K562 (cell line): ENCODE data around the gene AGPAT3. TPM values are rescaled to one million over a fixed set of nuclear protein-coding genes. Genes with fewer than 3 reads are reported as not detected.
A peak's percentile ranks its signal among the peaks of the same experiment; 100 is the strongest.

Experiments
- ATAC-seq: fragments of 200-7000 bp; cut with Tn5 transposase; 3 replicates; pipeline ENCODE4 v1.9.1; 2020; ENCODE audit warnings: moderate library complexity
- BruUV-seq: library from RNA; stranded (reverse); fragments of 400-500 nt; replicated peaks from 2 replicates; lab custom pipeline; 2021; lab: Mats Ljungman, UMichigan
- CTCF ChIA-PET: fragments of 300-600 bp; formaldehyde crosslinking; extraction: SDS; loops from one replicate; lab custom pipeline; 2021; ENCODE audit warnings: low intra/inter-chr PET ratio; lab: Yijun Ruan, JAX
- POLR2A ChIA-PET: fragments of 300-600, 350-650 bp; sonication (Branson Sonifier 250); formaldehyde crosslinking; extraction: SDS; loops from one replicate; lab custom pipeline; 2021; ENCODE audit warnings: antibody characterized with exemption, inconsistent platforms; lab: Yijun Ruan, JAX
- DNase-seq, 4 experiments: peaks; one replicate each; pipeline versions ENCODE4 v3.0.0 to v3.0.0-alpha.2; 2011 to 2018; ENCODE audit warnings: low spot score in 3 of 4, mixed read lengths in 3 of 4; ENCODE audit errors: extremely low read depth in 1 of 4
- FAIRE-seq: peaks from 2 replicates; lab custom pipeline; 2011; peaks lifted over from hg19 to GRCh38; lab: Jason Lieb, UNC
- H2AFZ ChIP-seq: 2 replicates; pipeline ENCODE4 v1.6.0; 2011; ENCODE audit warnings: low read depth, low read length, control low read depth, inconsistent platforms
- H3K27ac ChIP-seq: fragments of 200-600 bp; 3 replicates; pipeline ENCODE4 v1.8.0; 2011; ENCODE audit warnings: low read depth, mild to moderate bottlenecking, control low read depth, inconsistent platforms, low read length, moderate library complexity, mixed read lengths; ENCODE audit errors: extremely low read depth
- H3K27me3 ChIP-seq, 2 experiments: fragments of 300-600 bp in 1 of 2; 2 replicates in 1 of 2; 3 replicates in 1 of 2; pipeline versions ENCODE4 v1.6.0 to v1.8.0; 2011; ENCODE audit warnings: inconsistent platforms in 2 of 2, low read length in 2 of 2, mild to moderate bottlenecking in 1 of 2, mixed read lengths in 1 of 2, moderate library complexity in 1 of 2; ENCODE audit not compliant: control insufficient read depth in 2 of 2, insufficient read depth in 2 of 2
- H3K36me3 ChIP-seq: fragments of 300-600 bp; 3 replicates; pipeline ENCODE4 v1.8.0; 2011; ENCODE audit warnings: mild to moderate bottlenecking, low read length, inconsistent platforms; ENCODE audit not compliant: control insufficient read depth, insufficient read depth
- H3K4me1 ChIP-seq, 2 experiments: fragments of 200-600 bp in 1 of 2; replicated peaks in 1 of 2; 2 replicates in 1 of 2; 3 replicates in 1 of 2; pipeline versions ENCODE4 v1.5.1 to v1.8.0; 2011; ENCODE audit warnings: inconsistent platforms in 2 of 2, low read length in 2 of 2, mild to moderate bottlenecking in 1 of 2, mixed read lengths in 1 of 2, moderate library complexity in 1 of 2; ENCODE audit not compliant: control insufficient read depth in 2 of 2, insufficient read depth in 2 of 2
- H3K4me2 ChIP-seq: 2 replicates; pipeline ENCODE4 v1.6.1; 2011; ENCODE audit warnings: low read length, control low read depth, inconsistent platforms, mixed read lengths; ENCODE audit not compliant: insufficient read depth
- H3K4me3 ChIP-seq: fragments of 200-600 bp; sonication (generic), shearing (Covaris generic); 2 replicates; pipeline ENCODE4 v1.5.1; 2016; ENCODE audit warnings: control low read depth, inconsistent platforms
- H3K79me2 ChIP-seq: fragments of 200-600 bp; 3 replicates; pipeline ENCODE4 v1.8.0; 2011; ENCODE audit warnings: low read length, inconsistent platforms; ENCODE audit not compliant: control insufficient read depth, insufficient read depth
- H3K9ac ChIP-seq, 2 experiments: 2 replicates each; pipeline versions ENCODE4 v1.6.0 to v1.6.1; 2011; ENCODE audit warnings: low read depth in 2 of 2, low read length in 2 of 2, control low read depth in 1 of 2, inconsistent platforms in 1 of 2, mild to moderate bottlenecking in 1 of 2, mixed read lengths in 1 of 2; ENCODE audit not compliant: insufficient read depth in 1 of 2
- H3K9me1 ChIP-seq: one replicate; pipeline ENCODE4 v1.6.0; 2011; ENCODE audit warnings: inconsistent platforms, mild to moderate bottlenecking, low read length, moderate library complexity; ENCODE audit not compliant: control insufficient read depth, insufficient read depth
- H3K9me3 ChIP-seq: replicated peaks from 2 replicates; pipeline ENCODE4 v1.5.1; 2011; ENCODE audit warnings: low read depth, low read length, inconsistent platforms; ENCODE audit not compliant: control insufficient read depth, insufficient read depth
- H4K20me1 ChIP-seq: replicated peaks from 2 replicates; pipeline ENCODE4 v1.6.1; 2011; ENCODE audit warnings: low read length, inconsistent platforms, mixed read lengths; ENCODE audit not compliant: control insufficient read depth, insufficient read depth
- BRD4 ChIP-seq: fragments of 200-600 bp; sonication (generic); IDR thresholded peaks from 2 replicates; pipeline ENCODE4 v1.6.1; 2017; ENCODE audit warnings: inconsistent platforms
- E2F6 ChIP-seq, 2 experiments: IDR thresholded peaks; 2 replicates each; pipeline ENCODE4 v1.6.1; 2011; ENCODE audit warnings: borderline replicate concordance in 1 of 2, control low read depth in 1 of 2, low read depth in 1 of 2, low read length in 1 of 2, mild to moderate bottlenecking in 1 of 2, mixed read lengths in 1 of 2, moderate library complexity in 1 of 2; ENCODE audit not compliant: insufficient read depth in 1 of 2, insufficient read length in 1 of 2, poor library complexity in 1 of 2, severe bottlenecking in 1 of 2; ENCODE audit errors: extremely low read depth in 1 of 2
- HEY1 ChIP-seq: fragments of 250-450 bp; sonication (Bioruptor Pico); IDR thresholded peaks from 2 replicates; pipeline ENCODE4 v1.5.0; 2020; ENCODE audit warnings: mild to moderate bottlenecking, moderate library complexity, borderline replicate concordance
- PKNOX1 ChIP-seq: fragments of 450-650 bp; IDR thresholded peaks from 2 replicates; pipeline ENCODE4 v1.6.1; 2016
- RBM39 ChIP-seq: fragments of 200-400 bp; formaldehyde crosslinking; optimal IDR thresholded peaks from 2 replicates; pipeline ENCODE3; 2018; ENCODE audit warnings: low read depth, low read length
- SMARCA5 ChIP-seq: fragments of 450-650 bp; IDR thresholded peaks from 2 replicates; pipeline ENCODE4 v1.6.1; 2016
- SMARCB1 ChIP-seq: IDR thresholded peaks from 2 replicates; pipeline ENCODE4 v1.6.1; 2011; ENCODE audit warnings: improper control_type of control experiment, low read depth; ENCODE audit not compliant: insufficient read length
- TAF7 ChIP-seq: fragments of 450-650 bp; IDR thresholded peaks from 2 replicates; pipeline ENCODE4 v1.6.1; 2016; ENCODE audit warnings: missing genetic modification characterization, missing compliant biosample characterization
- TAL1 ChIP-seq: fragments of 450-650 bp; IDR thresholded peaks from 2 replicates; pipeline ENCODE4 v1.6.1; 2016; ENCODE audit warnings: mild to moderate bottlenecking
- TCFL5 ChIP-seq: fragments of 250-450 bp; sonication (Bioruptor Pico); conservative IDR thresholded peaks from 2 replicates; pipeline ENCODE4 v1.6.1; 2021; ENCODE audit warnings: mild to moderate bottlenecking, moderate library complexity, matching md5 sums
- XRCC5 ChIP-seq: fragments of 200-400 bp; formaldehyde crosslinking; IDR thresholded peaks from 2 replicates; pipeline ENCODE4 v1.6.1; 2017; ENCODE audit warnings: low read depth, mild to moderate bottlenecking, low read length
- ZBTB11 ChIP-seq, 3 experiments: fragments of 200-800 bp in 1 of 3; fragments of 250-450 bp in 1 of 3; fragments of 450-650 bp in 1 of 3; sonication (Bioruptor Pico) in 1 of 3; sonication (Bioruptor generic) in 1 of 3; formaldehyde crosslinking in 1 of 3; IDR thresholded peaks; 2 replicates each; pipeline versions ENCODE4 v1.6.1 to v1.8.0; 2016 to 2022; ENCODE audit warnings: mild to moderate bottlenecking in 2 of 3, missing genetic modification characterization in 2 of 3, missing compliant biosample characterization in 1 of 3, moderate library complexity in 1 of 3
- ZNF121 ChIP-seq: sonication (generic); formaldehyde crosslinking; conservative IDR thresholded peaks from 2 replicates; pipeline ENCODE4 v1.8.0; 2022; ENCODE audit warnings: missing genetic modification reagents
- ZNF384 ChIP-seq: IDR thresholded peaks from 2 replicates; pipeline ENCODE4 v1.6.1; 2012; ENCODE audit warnings: low read depth, low read length, improper control_type of control experiment
- WGBS: fragments of 100-300 bp; shearing (Covaris generic); methylation state at CpG from one replicate; pipeline ENCODE4 v1.1.6; 2016; ENCODE audit warnings: low coverage, mixed read lengths; ENCODE audit not compliant: insufficient coverage; ENCODE audit errors: missing lambda C conversion rate; 5-methylcytosine and 5-hydroxymethylcytosine counted together
- in situ Hi-C: fragments of 300-500 bp; cut with MboI; formaldehyde crosslinking; loops from 4 replicates; pipeline ENCODE4 v1.15.0; 2018; ENCODE audit warnings: inconsistent platforms, mixed read lengths
- intact Hi-C: fragments of 100-400 bp; cut with micrococcal nuclease; formaldehyde crosslinking; loops from 2 replicates; pipeline ENCODE4 v1.14.2; 2022
- polyA plus RNA-seq, 8 experiments: library from polyadenylated mRNA; depleted of rRNA in 4 of 8; stranded (reverse) in 5 of 8; unstranded in 3 of 8; fragments of >200 nt; fragmentation: Nextera tagmentation in 2 of 8; fragmentation: Illumina TruSeq in 1 of 8; extraction: Ambion mirVana in 2 of 8; extraction: Trizol in 1 of 8; gene quantifications; 2 replicates each; pipeline versions ENCODE4 v1.2.1 to v1.2.3, GENCODE V29; 2011 to 2014; ENCODE audit warnings: inconsistent platforms in 1 of 8, missing spikeins in 1 of 8
- total RNA-seq, 7 experiments: library from RNA; depleted of rRNA in 6 of 7; stranded (reverse); fragments of >200 nt in 6 of 7; fragmentation: Illumina TruSeq in 2 of 7; extraction: Trizol in 2 of 7; gene quantifications; 2 replicates each; pipeline versions ENCODE4 v1.2.1 to v1.2.3, GENCODE V29; 2011 to 2021; ENCODE audit warnings: low replicate concordance in 1 of 7

The AGPAT3 gene
- total and polyA plus RNA-seq, 9 of the 15 experiments (the other 6 are each of a cell fraction or from before 2014, with no cell fraction given): 1.5 to 88.4 (median 35.7) TPM

- WGBS: 27% methylated on average over 5 of the region's 5 CpGs
- in situ Hi-C loops (no loop called here), intact Hi-C loops (no loop called here)
- TF ChIP-seq RBM39 (no peak), E2F6 (IDR thresholded peaks at IDR 0.05; ENCODE audit: borderline replicate concordance in 1 of 2, extremely low read depth in 1 of 2, insufficient read depth in 1 of 2, insufficient read length in 1 of 2, low read depth in 1 of 2, low read length in 1 of 2, poor library complexity in 1 of 2, severe bottlenecking in 1 of 2) (no peak), ZNF384 (peak; percentile 70), SMARCB1 (no peak), SMARCA5 (no peak), TAL1 (no peak), HEY1 (no peak), ZBTB11 (CRISPR knock-in tag; IDR thresholded peaks at IDR 0.05) (no peak), TCFL5 (no peak), PKNOX1 (peak; percentile 76), ZNF121 (CRISPR knock-in tag) (peak; percentile 91), TAF7 (tag) (no peak), XRCC5 (no peak), BRD4 (no peak)
- POLR2A ChIA-PET: interaction anchor here (1.4 kb wide), 1 partner anchor 9 kb away, joined by 10 read pairs; the partner anchor contains the start of gene TRAPPC10
- no peak for FAIRE-seq
- Histone ChIP-seq H3K27me3 (peaks cover 13 to 19% of the 10 kb centered on the region in 2 experiments), H3K4me3 (no peak overlapping the region), H3K4me1 (peaks cover 0 to 10% of the 10 kb centered on the region in 2 experiments; a peak in 2 of 5 replicates), H3K79me2 (no peaks in the 10 kb centered on the region), H3K4me2 (no peak overlapping the region), H3K9me1 (no peaks in the 10 kb centered on the region), H3K36me3 (no peaks in the 10 kb centered on the region), H4K20me1 (no peaks in the 10 kb centered on the region; the same call in 1 of the 2 replicates), H2AFZ (no peak overlapping the region), H3K9ac (no peak overlapping the region), H3K9me3 (no peaks in the 10 kb centered on the region), H3K27ac (no peak overlapping the region)
- DNase-seq: no peak
- no TSS peak for BruUV-seq
- CTCF ChIA-PET: no interaction called here
- no peak for ATAC-seq
Measured at GRCh38 chr21:44003307-44003966, 138.4 kb downstream of the AGPAT3 start.
